GM23248 (cell line): Measurements from ENCODE around the gene SEMA6D.

Experiments
- EZH2 ChIP-seq: fragments of 200-600 bp; sonication (generic); IDR thresholded peaks from 2 replicates; pipeline ENCODE4 v1.6.1; 2018; ENCODE audit warnings: antibody characterized with exemption, mild to moderate bottlenecking; ENCODE audit not compliant: insufficient read depth, poor library complexity, severe bottlenecking
- EZH2phosphoT487 ChIP-seq: fragments of 200-600 bp; sonication (generic); IDR thresholded peaks from 2 replicates; pipeline ENCODE4 v1.6.1; 2018; ENCODE audit warnings: antibody characterized with exemption, moderate library complexity, mild to moderate bottlenecking, low read depth; ENCODE audit not compliant: insufficient read depth

- TF ChIP-seq EZH2, result no peak
- TF ChIP-seq EZH2phosphoT487, result no peak
Observed at GRCh38 chr15:47673232-47673761, 44.0 kb upstream of the SEMA6D start.
